IPS DF 4.7 (cell line): ENCODE measurements around the gene QKI.
"Not testable (repeated sequence)": the region's sequence is repeated elsewhere in the genome, so short reads cannot be mapped to it uniquely, and the experiment has no call there.

ENCODE experiments used
- DNase-seq: peaks from one replicate; pipeline ENCODE4 v3.0.0-alpha.2; 2013; ENCODE audit warnings: low spot score; ENCODE audit errors: extremely low read depth

The QKI gene

GRCh38 chr6:163572612-163573011, 158.1 kb downstream of the QKI start:
- DNase-seq, result no peak

GRCh38 chr6:163573503-163574179, 159.1 kb downstream of the QKI start:
- no peak for DNase-seq

DNA sequence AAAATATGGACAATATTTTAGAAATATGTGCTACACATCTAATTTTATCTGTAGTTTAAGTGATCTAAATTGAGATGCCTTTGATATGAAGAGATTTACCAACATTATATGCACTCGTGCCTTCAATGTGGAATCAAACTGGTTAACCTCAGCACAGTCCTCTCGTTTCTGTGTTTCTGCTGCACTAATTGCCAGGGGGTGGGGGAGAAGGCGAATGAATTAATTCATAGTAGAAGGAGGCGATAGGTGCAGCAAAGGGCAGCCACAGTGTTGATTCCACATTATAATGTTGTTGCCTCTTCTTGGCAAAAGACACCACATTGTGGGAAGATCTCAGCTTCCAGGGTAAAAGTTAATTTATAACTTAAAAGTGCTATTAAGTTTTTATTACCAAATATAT, 161.6 kb downstream of the QKI start:
- no peak for DNase-seq

- no peak for DNase-seq
Observed at GRCh38 chr6:163577404-163577803, 162.9 kb downstream of the QKI start.

DNA sequence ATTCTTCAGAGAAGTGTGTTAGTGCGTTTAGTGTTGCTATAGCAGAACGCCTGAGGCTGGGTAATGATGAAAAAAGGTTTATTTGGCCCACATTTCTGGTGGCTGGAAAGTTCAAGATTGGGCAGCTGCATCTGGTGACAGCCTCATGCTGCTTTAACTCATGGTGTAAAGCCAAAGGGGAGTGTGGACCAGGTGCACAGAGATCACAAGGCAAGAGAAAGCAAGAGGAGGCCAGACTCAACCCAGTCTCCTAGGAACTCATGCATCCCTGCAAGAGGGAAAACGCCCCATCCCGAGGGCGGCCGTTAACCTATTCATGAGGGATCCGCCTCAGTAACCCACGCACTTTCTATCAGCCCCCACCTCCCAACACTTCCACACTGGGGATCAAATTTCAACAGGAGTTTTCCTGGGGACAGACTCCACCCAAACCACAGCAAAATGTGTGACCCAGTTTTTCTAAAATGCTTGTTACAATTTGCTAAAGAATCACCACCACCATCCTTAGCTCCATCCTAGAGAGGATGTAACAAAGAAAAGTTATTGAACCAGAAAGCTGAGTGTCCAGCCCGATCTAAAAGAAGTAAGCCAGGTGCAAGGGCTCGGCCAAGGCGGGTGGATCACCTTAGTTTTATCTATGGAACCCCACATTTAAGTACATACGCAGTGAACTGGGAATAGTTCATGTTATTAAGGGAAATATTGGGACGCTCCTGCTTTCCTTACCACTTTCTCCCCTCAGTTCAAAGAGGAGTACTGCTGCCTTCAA, 164.8 kb downstream of the QKI start:
- DNase-seq, result no peak

DNA sequence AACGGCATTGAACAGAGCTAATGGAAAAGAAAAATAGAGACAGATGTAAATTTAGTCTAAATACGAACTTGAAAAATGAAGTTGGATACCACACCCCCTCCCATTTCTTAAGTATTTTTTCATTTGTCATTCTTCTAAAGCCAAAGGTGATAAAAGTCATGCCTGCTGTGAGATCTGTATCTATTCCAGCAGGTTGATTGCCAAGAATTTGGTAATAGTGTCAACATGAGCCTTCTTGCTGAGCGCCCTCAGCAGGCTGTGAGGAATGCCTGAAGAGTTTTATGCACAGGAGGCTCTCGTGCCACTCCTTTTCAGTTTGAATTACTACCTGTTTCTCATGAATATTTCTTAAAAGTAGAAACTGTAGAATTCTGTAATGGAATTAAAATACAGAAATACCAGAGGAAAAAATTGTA, 165.4 kb downstream of the QKI start:
- no peak for DNase-seq

- no peak for DNase-seq
Observed at GRCh38 chr6:163580311-163581030, 166.0 kb downstream of the QKI start.

- DNase-seq, result no peak
Observed at GRCh38 chr6:163583558-163583957, 169.0 kb downstream of the QKI start.

- DNase-seq, result no peak
Observed at GRCh38 chr6:163585932-163586437, 171.5 kb downstream of the QKI start.

- no peak for DNase-seq
Observed at GRCh38 chr6:163586888-163587287, 172.4 kb downstream of the QKI start.

DNA sequence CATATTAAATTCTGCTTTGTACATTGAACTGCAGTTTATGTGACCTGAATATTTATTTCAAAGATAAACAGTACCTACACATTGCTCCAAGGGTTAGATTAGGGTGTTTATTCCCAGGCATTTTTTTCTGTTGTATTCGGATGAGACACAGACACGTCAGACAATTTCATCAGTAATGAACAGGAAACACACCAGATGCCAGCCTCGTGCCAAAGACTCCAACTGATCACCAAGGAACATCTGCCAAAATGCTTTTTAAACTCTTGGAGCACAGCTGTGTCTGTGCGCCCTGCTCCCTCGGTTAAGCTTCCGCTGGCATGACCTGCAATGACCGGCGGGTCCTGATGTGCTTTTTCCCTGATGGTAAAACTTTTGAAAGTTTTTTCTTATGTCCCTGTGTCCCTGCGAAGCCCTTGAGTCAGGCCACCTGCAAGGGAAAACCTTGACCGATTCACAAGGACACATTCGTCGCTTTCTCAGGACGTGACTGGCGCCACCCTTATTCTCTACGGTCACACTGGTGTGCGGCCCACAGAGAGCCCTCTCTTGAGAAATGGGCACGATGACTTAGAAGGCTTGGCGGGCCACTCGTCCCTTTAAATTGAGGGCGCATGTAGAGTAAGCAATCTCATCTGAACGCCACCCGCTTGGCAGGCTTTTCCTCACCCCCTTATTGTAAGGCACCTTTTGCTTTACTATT, 173.9 kb downstream of the QKI start:
- no peak for DNase-seq

DNA sequence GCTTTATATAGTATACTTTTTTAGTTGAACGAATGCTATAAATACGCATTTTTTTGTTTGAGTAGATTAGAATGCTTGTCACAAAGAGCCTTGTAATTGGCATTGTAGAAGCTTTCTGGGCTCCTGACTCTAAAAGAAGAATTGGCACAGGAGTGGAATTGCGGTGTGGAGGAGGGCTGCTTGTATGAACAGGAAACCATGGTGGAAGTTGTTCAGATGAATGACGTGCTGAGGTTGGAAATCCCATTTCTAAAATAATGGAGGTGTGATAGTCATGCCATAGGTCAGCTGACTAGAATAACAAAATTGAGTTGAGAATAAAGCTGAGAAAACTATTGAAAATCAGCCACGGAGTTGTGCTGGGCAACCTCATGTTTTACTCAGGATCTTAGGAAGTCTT, 174.9 kb downstream of the QKI start:
- no peak for DNase-seq

DNA sequence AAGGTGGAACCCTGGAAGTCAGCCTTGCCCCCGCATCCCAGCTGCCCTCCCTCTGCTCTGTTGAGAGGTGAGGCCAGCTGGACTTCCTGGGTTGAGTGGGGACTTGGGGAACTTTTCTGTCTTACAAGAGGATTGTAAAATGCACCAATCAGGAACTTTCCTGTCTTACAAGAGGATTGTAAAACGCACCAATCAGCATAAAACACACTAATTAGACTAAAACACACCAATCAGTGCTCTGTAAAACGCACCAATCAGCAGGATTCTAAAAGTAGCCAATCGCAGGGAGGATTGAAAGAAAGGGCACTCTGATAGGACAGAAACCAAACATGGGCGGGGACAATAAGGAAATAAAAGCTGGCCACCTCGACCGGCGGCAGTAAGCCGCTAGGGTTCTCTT, 175.6 kb downstream of the QKI start:
- DNase-seq, result not testable (repeated sequence)

DNA sequence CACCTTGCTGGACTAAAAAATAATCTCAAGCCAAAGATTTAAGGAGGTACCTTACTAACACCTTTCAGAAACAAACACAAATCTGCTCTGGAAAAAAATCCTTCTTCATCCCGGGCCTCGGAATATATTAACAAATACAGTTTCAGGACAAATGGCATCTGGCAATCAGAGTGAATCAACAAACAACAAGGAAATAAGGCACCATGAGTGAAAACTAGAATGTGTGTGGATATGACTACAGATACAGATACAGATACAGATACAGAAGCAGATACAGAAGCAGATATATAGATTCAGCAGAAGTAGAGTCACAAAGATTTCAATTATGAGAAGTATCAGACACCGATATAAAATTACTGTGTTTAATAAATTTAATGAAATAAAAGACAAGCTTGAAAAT, 178.4 kb downstream of the QKI start:
- no peak for DNase-seq

DNA sequence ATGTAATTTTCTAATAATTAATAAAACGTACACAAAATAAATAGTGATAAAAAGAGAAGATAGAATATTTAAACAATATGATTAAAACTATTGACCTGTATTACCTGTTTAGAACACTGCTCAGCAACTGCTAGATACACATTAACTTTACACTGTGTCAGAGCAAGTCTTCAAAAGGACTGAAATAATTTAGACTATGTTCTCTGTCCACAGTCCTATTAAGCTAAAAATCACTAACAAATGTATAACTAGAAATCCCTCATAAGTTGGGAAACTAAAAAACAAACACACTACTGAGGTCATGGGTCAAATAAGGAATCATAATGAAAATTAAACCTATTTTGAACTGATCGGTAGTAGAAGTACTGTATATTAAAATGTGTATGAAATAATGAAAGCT, 181.7 kb downstream of the QKI start:
- no peak for DNase-seq

DNA sequence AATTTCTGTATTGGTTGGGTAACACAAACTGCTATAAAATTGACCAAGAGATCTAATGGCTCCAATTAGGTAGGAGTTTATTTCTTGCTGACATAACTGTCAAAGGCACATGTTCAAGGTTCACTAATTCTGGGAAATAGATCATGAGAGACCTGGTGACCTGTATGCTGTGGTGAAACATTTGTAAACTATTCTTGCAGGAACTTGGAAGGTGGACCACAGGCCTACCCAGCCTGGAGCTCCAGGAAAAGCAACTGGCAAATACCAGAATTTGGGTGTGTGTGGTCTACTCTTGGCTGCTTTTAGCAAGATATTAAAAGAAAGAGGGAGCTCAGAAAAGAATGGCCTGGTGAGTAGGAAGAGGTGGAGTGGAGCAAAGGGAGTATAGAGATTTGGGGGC, 184.6 kb downstream of the QKI start:
- no peak for DNase-seq

DNA sequence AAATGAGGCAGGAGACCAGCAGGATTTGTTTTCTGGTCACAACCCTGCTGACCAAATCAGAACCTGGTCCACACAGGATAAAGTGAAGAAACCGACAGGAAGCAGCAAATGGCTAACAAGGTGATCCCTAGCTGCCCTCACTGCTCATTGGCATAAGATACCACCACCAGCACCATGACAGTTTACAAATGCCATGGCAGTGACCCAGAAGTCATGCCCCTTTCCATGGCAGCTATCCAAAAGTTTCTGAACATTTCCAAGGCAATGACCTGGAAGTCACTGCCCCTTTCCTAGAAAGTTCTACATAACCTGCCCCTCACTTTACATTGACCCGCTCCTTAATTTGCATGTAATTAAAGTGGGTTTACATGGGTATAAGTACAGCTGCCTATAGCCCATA, 185.2 kb downstream of the QKI start:
- DNase-seq, result no peak

DNA sequence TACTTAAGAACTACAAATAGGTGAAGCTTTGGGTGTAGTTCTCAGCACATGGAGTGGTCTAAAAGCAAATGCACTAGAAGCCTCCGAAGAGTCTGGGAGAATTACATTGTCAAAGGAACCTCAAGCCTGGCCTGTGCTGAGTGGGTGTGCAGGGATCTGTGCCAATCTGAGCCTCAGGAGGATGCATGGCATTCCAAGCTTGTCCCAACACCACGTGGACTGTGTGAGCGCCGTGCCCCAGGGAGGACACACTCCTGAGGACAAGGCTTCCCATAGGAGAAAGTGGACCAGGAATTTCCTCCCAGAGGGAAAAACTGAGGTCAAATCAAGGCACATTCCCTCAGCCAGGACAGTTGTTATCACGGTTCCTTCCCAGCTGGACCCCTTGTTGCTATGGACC, 185.8 kb downstream of the QKI start:
- DNase-seq, result no peak

- DNase-seq, result no peak
Observed at GRCh38 chr6:163600781-163601180, 186.3 kb downstream of the QKI start.

DNA sequence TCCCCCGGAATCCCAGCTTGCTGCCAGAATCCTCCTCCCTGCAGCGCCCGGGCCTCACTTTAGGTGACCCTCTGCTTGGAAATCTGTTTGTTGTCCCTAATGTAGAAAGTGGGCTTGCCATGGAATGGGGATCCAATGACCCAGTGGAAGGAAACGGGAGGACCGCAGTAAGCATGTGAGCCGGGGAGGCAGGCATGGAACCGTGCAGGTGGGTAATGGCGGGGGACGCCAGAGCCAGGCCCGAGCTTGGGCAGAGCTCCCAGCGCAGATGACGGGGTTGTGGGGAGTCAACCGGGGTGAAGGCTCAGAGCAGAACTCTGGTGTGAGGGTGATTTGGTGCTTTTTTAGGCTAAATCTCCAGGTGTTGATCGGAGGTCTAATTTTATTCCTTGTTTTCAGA, 188.3 kb downstream of the QKI start:
- DNase-seq, result no peak

GRCh38 chr6:163603395-163603794, 188.9 kb downstream of the QKI start:
- no peak for DNase-seq
